Effector memory CD4-positive, alpha-beta T cell (primary cell): ENCODE measurements around the gene SEL1L.
"Not testable (repeated sequence)": the region's sequence is repeated elsewhere in the genome, so short reads cannot be mapped to it uniquely, and the experiment has no call there.

Experiments
- DNase-seq, 3 donors: peaks; one replicate each; pipeline ENCODE4 v3.0.0-alpha.2; 2020
- H3K27ac ChIP-seq: 2 replicates; pipeline ENCODE4 v1.7.0; 2013; ENCODE audit warnings: mild to moderate bottlenecking, low read length, moderate library complexity; ENCODE audit not compliant: insufficient read depth, poor library complexity, severe bottlenecking
- H3K27me3 ChIP-seq: replicated peaks from 2 replicates; pipeline ENCODE4 v1.7.0; 2013; ENCODE audit warnings: mild to moderate bottlenecking, low read length; ENCODE audit not compliant: insufficient read depth, control insufficient read depth, poor library complexity, severe bottlenecking
- H3K36me3 ChIP-seq: 2 replicates; pipeline ENCODE4 v1.7.0; 2013; ENCODE audit warnings: mild to moderate bottlenecking, low read length, moderate library complexity; ENCODE audit not compliant: control insufficient read depth, insufficient read depth
- H3K4me1 ChIP-seq: 2 replicates; pipeline ENCODE4 v1.7.0; 2013; ENCODE audit warnings: low read length, mild to moderate bottlenecking; ENCODE audit not compliant: control insufficient read depth, insufficient read depth, poor library complexity, severe bottlenecking
- H3K4me3 ChIP-seq: 2 replicates; pipeline ENCODE4 v1.7.0; 2013; ENCODE audit warnings: low read length, low read depth, mild to moderate bottlenecking; ENCODE audit not compliant: insufficient read depth, poor library complexity, severe bottlenecking
- H3K9me3 ChIP-seq: 2 replicates; pipeline ENCODE4 v1.7.0; 2013; ENCODE audit warnings: mild to moderate bottlenecking, low read length, moderate library complexity; ENCODE audit not compliant: control insufficient read depth

The SEL1L gene

GRCh38 chr14:81436296-81437138, 97.1 kb downstream of the SEL1L start:
- H3K27ac ChIP-seq: no peak overlapping the region
- peaks cover 26% of the 10 kb centered on the region for H3K27me3 ChIP-seq
- no peak for DNase-seq
- H3K36me3 ChIP-seq: no peaks in the 10 kb centered on the region
- no peaks in the 10 kb centered on the region for H3K9me3 ChIP-seq
- peaks cover 10% of the 10 kb centered on the region for H3K4me1 ChIP-seq
- peak overlapping the region; percentile 53 for H3K4me3 ChIP-seq

DNA sequence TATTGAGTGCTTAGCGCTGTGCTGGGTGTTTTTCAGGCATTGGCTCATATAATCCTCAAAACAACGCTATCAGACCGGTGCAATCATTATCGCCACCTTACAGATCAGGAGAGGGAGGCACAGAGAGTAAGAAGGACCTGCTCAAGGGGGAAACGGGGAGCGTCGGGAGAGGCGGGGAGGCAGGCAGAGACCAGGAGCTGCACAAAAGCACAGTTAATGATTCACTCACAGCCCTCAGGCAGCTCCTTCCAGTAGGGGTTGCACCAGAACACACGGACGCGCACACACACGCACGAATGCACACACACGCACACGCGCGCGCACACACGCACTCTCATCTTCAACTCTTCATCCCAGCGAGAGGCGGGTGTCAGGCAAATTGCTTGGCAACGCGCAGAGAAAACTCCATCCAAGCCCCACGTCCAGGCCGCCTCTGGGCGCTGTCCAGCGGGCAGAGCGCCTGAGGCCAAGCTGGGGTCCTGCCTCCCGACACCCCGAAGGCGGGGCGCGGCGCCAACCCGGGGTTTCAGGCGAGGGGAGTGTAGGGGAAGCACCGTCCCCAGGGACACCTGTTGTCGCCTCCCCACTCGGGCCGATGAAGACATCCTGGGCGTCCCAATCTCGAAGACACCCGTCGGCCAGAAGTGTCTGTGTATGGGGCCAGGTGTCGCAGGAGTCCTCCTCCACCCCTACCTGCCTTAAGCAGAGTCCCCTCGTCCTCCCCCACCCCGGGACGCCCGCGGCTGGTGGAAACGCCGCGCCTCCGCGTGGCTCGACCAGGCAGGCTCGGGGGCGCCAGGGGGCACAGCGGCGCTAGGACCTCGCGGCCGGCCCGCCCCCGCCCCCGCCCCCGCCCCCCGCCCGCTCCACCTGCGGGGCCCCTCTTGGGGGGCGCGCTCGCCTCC, 98.0 kb downstream of the SEL1L start:
- H3K36me3 ChIP-seq: no peaks in the 10 kb centered on the region
- no peak overlapping the region for H3K27ac ChIP-seq
- peaks cover 10% of the 10 kb centered on the region for H3K4me1 ChIP-seq
- H3K27me3 ChIP-seq: peaks cover 26% of the 10 kb centered on the region
- no peaks in the 10 kb centered on the region for H3K9me3 ChIP-seq
- DNase-seq: no peak
- H3K4me3 ChIP-seq: peak overlapping the region; percentile 53

DNA sequence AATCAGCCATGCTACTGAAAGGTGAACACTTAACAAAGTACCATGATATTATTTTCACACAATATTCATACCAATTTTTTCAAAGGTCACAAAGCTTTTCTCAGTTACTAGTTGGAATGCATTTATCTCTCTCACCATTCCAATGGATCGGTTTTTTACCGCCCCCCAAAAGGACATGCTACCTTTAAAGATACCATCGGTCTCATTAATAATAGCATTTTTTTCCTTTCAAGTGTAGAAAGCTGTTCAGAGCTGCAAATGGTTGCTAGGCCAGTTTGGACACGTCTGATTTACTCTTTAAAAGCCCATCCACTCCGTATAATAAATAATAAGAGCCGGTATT, 98.6 kb downstream of the SEL1L start:
- H3K4me3 ChIP-seq: peak overlapping the region; percentile 52
- H3K9me3 ChIP-seq: no peaks in the 10 kb centered on the region
- peaks cover 26% of the 10 kb centered on the region for H3K27me3 ChIP-seq
- no peak for DNase-seq
- H3K36me3 ChIP-seq: no peaks in the 10 kb centered on the region
- no peak overlapping the region for H3K27ac ChIP-seq
- peaks cover 10% of the 10 kb centered on the region for H3K4me1 ChIP-seq

- Histone ChIP-seq H3K4me1 (peaks cover 10% of the 10 kb centered on the region), H3K36me3 (no peaks in the 10 kb centered on the region), H3K4me3 (no peak overlapping the region), H3K9me3 (no peaks in the 10 kb centered on the region), H3K27ac (no peak overlapping the region), H3K27me3 (peaks cover 26% of the 10 kb centered on the region)
- no peak for DNase-seq
Observed at GRCh38 chr14:81434230-81434629, 99.4 kb downstream of the SEL1L start.

DNA sequence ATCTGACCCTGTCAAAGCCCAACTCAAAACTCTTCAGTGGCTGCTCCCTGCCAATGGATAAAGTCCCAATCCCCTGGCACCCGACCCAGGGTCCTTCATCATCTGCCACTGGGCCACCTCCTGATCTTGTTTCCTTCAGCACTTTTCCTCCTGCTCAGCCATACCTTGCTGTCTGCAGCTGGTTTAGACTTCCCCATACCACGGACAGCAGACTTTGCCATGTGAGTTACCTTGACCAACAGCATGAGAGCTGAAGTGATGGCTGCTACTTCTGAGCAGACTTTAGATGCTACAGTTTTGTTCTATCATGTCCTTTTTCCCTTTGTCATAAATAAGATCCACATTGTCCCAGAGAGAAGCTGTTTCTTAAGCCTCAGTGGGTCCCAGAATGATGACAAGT, 100.3 kb downstream of the SEL1L start:
- Histone ChIP-seq H3K4me3 (no peak overlapping the region), H3K27me3 (peaks cover 26% of the 10 kb centered on the region), H3K9me3 (no peaks in the 10 kb centered on the region), H3K36me3 (no peaks in the 10 kb centered on the region), H3K27ac (no peak overlapping the region), H3K4me1 (peaks cover 10% of the 10 kb centered on the region)
- no peak for DNase-seq

- Histone ChIP-seq H3K27ac (no peak overlapping the region), H3K9me3 (no peaks in the 10 kb centered on the region), H3K36me3 (no peaks in the 10 kb centered on the region), H3K27me3 (peaks cover 23% of the 10 kb centered on the region), H3K4me1 (peaks cover 10% of the 10 kb centered on the region), H3K4me3 (no peak overlapping the region)
- no peak for DNase-seq
Observed at GRCh38 chr14:81432219-81432661, 101.4 kb downstream of the SEL1L start.

GRCh38 chr14:81430235-81430634, 103.4 kb downstream of the SEL1L start:
- H3K36me3 ChIP-seq: no peaks in the 10 kb centered on the region
- no peaks in the 10 kb centered on the region for H3K9me3 ChIP-seq
- no peak overlapping the region for H3K4me3 ChIP-seq
- H3K4me1 ChIP-seq: peaks cover 3% of the 10 kb centered on the region
- DNase-seq: no peak
- H3K27ac ChIP-seq: no peak overlapping the region
- peaks cover 14% of the 10 kb centered on the region for H3K27me3 ChIP-seq

- not testable (repeated sequence) for H3K27ac ChIP-seq, H3K36me3 ChIP-seq, H3K9me3 ChIP-seq, DNase-seq, H3K4me1 ChIP-seq, H3K27me3 ChIP-seq, H3K4me3 ChIP-seq
Observed at GRCh38 chr14:81429749-81430148, 103.9 kb downstream of the SEL1L start.

- no peak overlapping the region for H3K27ac ChIP-seq
- H3K4me3 ChIP-seq: no peak overlapping the region
- no peaks in the 10 kb centered on the region for H3K36me3 ChIP-seq
- H3K27me3 ChIP-seq: peaks cover 5% of the 10 kb centered on the region
- no peaks in the 10 kb centered on the region for H3K4me1 ChIP-seq
- no peaks in the 10 kb centered on the region for H3K9me3 ChIP-seq
- DNase-seq: no peak
Observed at GRCh38 chr14:81429028-81429427, 104.6 kb downstream of the SEL1L start.
